ENCODE measurements around the gene CACNG8. TPM values are rescaled to one million over a fixed set of nuclear protein-coding genes. Genes with fewer than 3 reads are reported as not detected.

Gene CACNG8
- polyA plus RNA-seq (2012; rRNA removed) = 1.1 and 1.3 TPM in 2 replicates
- 0.83 and 0.85 TPM in 2 replicates for polyA plus RNA-seq (2012; cell fraction: cytosol; rRNA removed)
- 9.0 and 9.6 TPM in 2 replicates for polyA plus RNA-seq (2012; cell fraction: nucleus; rRNA removed)

GRCh38 chr19:53962887-53963431, at the start of gene CACNG8:
Gene CACNG8, plus strand, starts transcription at chr19:53962937.
- DNase-seq = peak; percentile 64
- POLR2A ChIA-PET = no interaction called here
- Histone ChIP-seq H3K79me2 (ENCODE audit: insufficient read depth) (peaks cover 26% of the 10 kb centered on the region), H3K27me3 (ENCODE audit: insufficient read depth) (no peaks in the 10 kb centered on the region), H3K9me3 (no peaks in the 10 kb centered on the region), H3K9ac (peak within 1 kb of the TSS; percentile 75), H2AFZ (ENCODE audit: low read depth) (peak within 1 kb of the TSS; percentile 91), H3F3A (replicated peaks; ENCODE audit: insufficient read depth) (no peaks in the 10 kb centered on the region), H3K9me2 (no peaks in the 10 kb centered on the region), H4K20me1 (ENCODE audit: insufficient read depth) (no peaks in the 10 kb centered on the region), H3K4me2 (peak within 1 kb of the TSS; percentile 96), H3K4me3 (ENCODE audit: low read depth in 2 of 2, low read length in 1 of 2) (peak within 1 kb of the TSS; percentile 64 to 91), H3K36me3 (replicated peaks in 1 of 2; ENCODE audit: control insufficient read depth in 1 of 2, insufficient read depth in 2 of 2, low read length in 1 of 2) (no peaks in the 10 kb centered on the region), H3K27ac (ENCODE audit: low read depth in 2 of 2, low read length in 1 of 2) (peak within 1 kb of the TSS in 1 of 2 experiments; percentile 22; a peak in 1 of 4 replicates), H3K4me1 (ENCODE audit: control insufficient read depth in 1 of 2, insufficient read depth in 2 of 2, low read depth in 1 of 2, low read length in 1 of 2) (peaks cover 18 to 19% of the 10 kb centered on the region in 2 experiments; a peak in 2 of 4 replicates)
- CTCF ChIA-PET = no interaction called here
- TF ChIP-seq JUND (IDR thresholded peaks at IDR 0.05) = no peak
- no peak for TF ChIP-seq FOXJ3 (CRISPR knock-in tag; IDR thresholded peaks at IDR 0.05)
- no peak for TF ChIP-seq SMC3 (IDR thresholded peaks at IDR 0.05; ENCODE audit: low read depth, low read length)
- no peak for TF ChIP-seq FOXM1 (IDR thresholded peaks at IDR 0.05; ENCODE audit: low read depth)
- no peak for TF ChIP-seq RCOR1 (IDR thresholded peaks at IDR 0.05; ENCODE audit: low read length)
- TF ChIP-seq POLR2AphosphoS5 (IDR thresholded peaks at IDR 0.05; ENCODE audit: low read depth, low read length) = no peak
- no peak for TF ChIP-seq PBX3 (IDR thresholded peaks at IDR 0.05)
- no peak for TF ChIP-seq CTCF (IDR thresholded peaks at IDR 0.05)
- no peak for TF ChIP-seq USF1 (IDR thresholded peaks at IDR 0.05; ENCODE audit: borderline replicate concordance, low read depth)
- no peak for TF ChIP-seq RXRA (IDR thresholded peaks at IDR 0.05; ENCODE audit: borderline replicate concordance, low read depth)
- TF ChIP-seq GATA2 (CRISPR knock-in tag; IDR thresholded peaks at IDR 0.05) = no peak
- WGBS (ENCODE audit: low lambda C conversion rate) = 84% methylated on average over 36 of the region's 55 CpGs

- WGBS (ENCODE audit: low lambda C conversion rate) = 70% methylated on average over 8 of the region's 8 CpGs
- Histone ChIP-seq H4K20me1 (ENCODE audit: insufficient read depth) (peaks cover 22% of the 10 kb centered on the region), H3K4me1 (ENCODE audit: control insufficient read depth in 1 of 2, insufficient read depth in 2 of 2, low read depth in 1 of 2, low read length in 1 of 2) (peaks cover 0 to 5% of the 10 kb centered on the region in 2 experiments; a peak in 1 of 4 replicates), H3K36me3 (replicated peaks in 1 of 2; ENCODE audit: control insufficient read depth in 1 of 2, insufficient read depth in 2 of 2, low read length in 1 of 2) (peaks cover 20 to 26% of the 10 kb centered on the region in 2 experiments), H3K4me2 (no peak overlapping the region), H3K27me3 (ENCODE audit: insufficient read depth) (no peaks in the 10 kb centered on the region), H3K9me2 (no peaks in the 10 kb centered on the region), H3K79me2 (ENCODE audit: insufficient read depth) (peaks cover 11% of the 10 kb centered on the region), H3K9ac (no peak overlapping the region), H3K27ac (ENCODE audit: low read depth in 2 of 2, low read length in 1 of 2) (no peak overlapping the region), H3K4me3 (ENCODE audit: low read depth in 2 of 2, low read length in 1 of 2) (no peak overlapping the region), H3K9me3 (no peaks in the 10 kb centered on the region), H3F3A (replicated peaks; ENCODE audit: insufficient read depth) (peaks cover 3% of the 10 kb centered on the region), H2AFZ (ENCODE audit: low read depth) (no peak overlapping the region)
- CTCF ChIA-PET = no interaction called here
- TF ChIP-seq GATA2 (CRISPR knock-in tag; IDR thresholded peaks at IDR 0.05) (no peak), RAD21 (IDR thresholded peaks at IDR 0.05; ENCODE audit: low read length) (no peak), SIN3A (IDR thresholded peaks at IDR 0.05; ENCODE audit: borderline replicate concordance, low read depth, low read length) (no peak), GABPA (IDR thresholded peaks at IDR 0.05; ENCODE audit: low read depth) (no peak), ZBTB33 (IDR thresholded peaks at IDR 0.05; ENCODE audit: borderline replicate concordance, low read depth) (no peak), FOXJ3 (CRISPR knock-in tag; IDR thresholded peaks at IDR 0.05) (no peak), MEF2A (IDR thresholded peaks at IDR 0.05; ENCODE audit: borderline replicate concordance, low read depth) (no peak), TCF12 (IDR thresholded peaks at IDR 0.05) (no peak), CHD2 (IDR thresholded peaks at IDR 0.05; ENCODE audit: low read length, partially characterized antibody) (no peak), JUND (IDR thresholded peaks at IDR 0.05) (no peak), TEAD4 (IDR thresholded peaks at IDR 0.05; ENCODE audit: borderline replicate concordance, insufficient read depth) (no peak), RFX5 (IDR thresholded peaks at IDR 0.05; ENCODE audit: low read length) (no peak)
- peak; percentile 76 for DNase-seq
- POLR2A ChIA-PET = no interaction called here
Measured at GRCh38 chr19:53915000-53915399, 47.7 kb upstream of the CACNG8 start.

All from SK-N-SH (cell line).